GM12864 (cell line): ENCODE data around the gene PFDN6.

Experiments
- DNase-seq: peaks from one replicate; pipeline ENCODE4 v3.0.0-alpha.2; 2011; ENCODE audit warnings: low read depth
- H3K4me3 ChIP-seq: 2 replicates; pipeline ENCODE4 v1.5.1; 2011; ENCODE audit warnings: mild to moderate bottlenecking, low read depth, low read length, control low read depth
- TF ChIP-seq, protein P1 (sequence below): IDR thresholded peaks from 2 replicates; pipeline ENCODE4 v1.5.1; 2011; ENCODE audit warnings: low read depth, mild to moderate bottlenecking, moderate library complexity, low read length, control low read depth, inconsistent platforms; ENCODE audit errors: missing control alignments

The PFDN6 gene

DNA sequence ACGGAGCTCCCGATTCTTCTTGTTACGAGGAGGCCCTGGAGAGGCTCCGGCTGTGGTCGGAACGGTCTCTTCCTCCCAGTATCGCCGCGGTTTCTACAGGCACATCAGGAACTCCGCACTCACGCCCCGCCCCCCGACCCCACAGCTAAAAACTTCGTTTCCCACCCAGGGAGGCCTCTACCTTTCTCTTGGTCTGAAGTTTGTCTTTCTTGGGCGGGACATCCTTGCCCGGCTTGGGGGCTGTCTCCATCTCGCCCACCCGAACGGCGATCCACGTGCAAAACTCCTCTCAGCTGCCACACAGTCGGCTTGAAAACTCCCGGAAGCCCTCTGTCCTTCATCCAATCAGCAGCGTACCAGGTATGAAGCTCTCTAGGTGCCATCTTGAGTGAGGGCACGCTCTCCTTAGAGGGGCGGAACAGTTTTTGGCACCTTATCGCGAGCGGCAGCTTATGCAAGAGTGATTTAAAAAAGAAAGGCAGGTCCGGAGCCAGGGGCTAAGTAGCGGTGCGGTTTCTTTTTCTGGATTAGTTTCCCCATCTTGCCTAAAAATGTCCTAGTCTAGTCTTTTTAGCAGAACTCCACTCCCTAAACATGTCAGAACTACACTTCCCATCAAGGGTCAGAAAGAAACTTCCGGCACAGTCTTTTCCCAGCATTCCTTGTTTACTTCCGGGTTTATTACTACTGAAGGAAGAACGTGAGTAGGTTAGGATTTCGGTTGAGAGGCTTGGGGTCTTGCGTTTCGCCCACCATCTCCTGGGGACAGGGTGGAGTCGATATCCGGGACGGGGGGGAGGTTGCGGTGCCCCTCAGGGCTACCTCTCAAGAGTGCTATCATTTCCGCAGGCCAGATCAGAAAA, at the start of gene PFDN6, which contains the start of gene WDR46:
Gene PFDN6 (plus strand): TSS at position 681 of the 863 bp plus-strand sequence. CDS start 256 bp downstream, outside the sequence.
Gene WDR46 (minus strand): TSS at position 319 of the 863 bp plus-strand sequence. CDS start 69 bp downstream, at position 250.
- DNase-seq: peak; percentile 82
- TF ChIP-seq, protein P1, sequence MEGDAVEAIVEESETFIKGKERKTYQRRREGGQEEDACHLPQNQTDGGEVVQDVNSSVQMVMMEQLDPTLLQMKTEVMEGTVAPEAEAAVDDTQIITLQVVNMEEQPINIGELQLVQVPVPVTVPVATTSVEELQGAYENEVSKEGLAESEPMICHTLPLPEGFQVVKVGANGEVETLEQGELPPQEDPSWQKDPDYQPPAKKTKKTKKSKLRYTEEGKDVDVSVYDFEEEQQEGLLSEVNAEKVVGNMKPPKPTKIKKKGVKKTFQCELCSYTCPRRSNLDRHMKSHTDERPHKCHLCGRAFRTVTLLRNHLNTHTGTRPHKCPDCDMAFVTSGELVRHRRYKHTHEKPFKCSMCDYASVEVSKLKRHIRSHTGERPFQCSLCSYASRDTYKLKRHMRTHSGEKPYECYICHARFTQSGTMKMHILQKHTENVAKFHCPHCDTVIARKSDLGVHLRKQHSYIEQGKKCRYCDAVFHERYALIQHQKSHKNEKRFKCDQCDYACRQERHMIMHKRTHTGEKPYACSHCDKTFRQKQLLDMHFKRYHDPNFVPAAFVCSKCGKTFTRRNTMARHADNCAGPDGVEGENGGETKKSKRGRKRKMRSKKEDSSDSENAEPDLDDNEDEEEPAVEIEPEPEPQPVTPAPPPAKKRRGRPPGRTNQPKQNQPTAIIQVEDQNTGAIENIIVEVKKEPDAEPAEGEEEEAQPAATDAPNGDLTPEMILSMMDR: no peak
- H3K4me3 ChIP-seq: peak within 1 kb of the TSS; percentile 76

DNA sequence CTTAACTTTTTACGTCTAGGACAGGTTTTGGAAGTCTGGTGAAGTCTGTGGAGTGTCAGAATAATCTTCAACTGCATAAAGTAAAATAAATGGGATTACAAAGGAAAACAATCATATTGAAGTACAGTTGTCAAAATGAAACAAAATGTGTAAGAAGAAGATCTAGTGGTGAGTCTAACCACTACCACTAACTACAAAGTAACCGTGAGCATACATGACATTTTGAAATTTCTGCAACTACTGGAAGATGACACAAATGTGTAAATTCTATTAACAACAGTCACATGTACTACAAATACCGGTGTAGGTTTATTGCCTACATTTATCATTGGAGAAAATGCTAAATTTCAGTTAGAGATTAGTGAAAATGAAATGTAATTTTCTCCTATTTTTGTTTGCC, 47.4 kb upstream of the PFDN6 start:
- TF ChIP-seq, protein P1: no peak
- DNase-seq: no peak
- no peak overlapping the region for H3K4me3 ChIP-seq

DNA sequence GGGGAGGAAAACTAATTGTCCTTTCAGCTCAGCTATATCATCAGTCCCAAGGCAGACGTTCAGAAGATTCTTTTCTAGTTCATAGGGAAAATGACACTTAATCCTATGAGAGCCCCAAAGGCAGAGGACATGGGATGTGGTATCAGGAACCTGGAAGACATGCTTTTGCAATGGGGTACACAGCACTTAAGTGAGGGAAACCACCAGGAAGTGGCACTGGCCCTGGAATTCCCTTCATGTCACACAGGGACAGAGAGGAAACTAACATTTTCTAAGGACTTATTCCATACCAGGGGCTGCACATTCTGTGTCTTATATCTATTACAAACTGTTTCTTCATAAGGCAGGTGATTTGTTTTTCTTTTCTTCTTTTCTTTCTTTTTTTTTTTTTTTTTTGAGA, 45.9 kb upstream of the PFDN6 start:
- TF ChIP-seq, protein P1: no peak
- H3K4me3 ChIP-seq: no peak overlapping the region

DNA sequence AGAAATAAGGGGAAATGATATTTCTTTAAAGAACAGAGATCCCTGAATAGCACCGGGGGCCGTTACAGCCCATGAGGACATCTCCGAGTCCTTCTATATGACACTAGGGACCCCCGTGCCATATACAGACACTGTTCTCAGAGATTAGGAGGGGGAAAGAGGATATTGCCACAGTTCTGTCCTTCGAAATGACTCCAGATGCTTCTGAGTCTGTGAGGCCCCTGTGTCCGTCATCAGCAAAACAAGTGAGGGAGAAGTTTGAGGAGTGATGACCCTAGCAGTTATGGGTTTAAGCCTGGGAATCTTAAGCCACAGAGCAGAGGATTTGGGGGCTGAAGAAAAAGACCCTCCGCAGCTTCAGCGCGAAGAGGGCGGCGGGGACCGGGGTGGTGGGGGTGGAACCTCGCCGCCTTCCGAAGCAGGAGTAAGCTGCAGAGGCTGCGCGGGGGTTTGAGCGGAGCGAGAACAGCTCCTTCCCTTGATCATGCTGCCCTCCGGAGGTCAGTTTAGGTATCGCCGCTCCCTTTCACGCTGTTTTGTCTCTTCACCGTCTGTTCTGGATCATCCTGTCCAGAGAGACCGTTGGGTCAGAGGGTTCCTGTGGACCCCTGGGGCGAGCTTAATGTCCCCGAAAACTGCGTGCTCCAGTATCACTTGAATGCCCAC, 41.3 kb upstream of the PFDN6 start:
- TF ChIP-seq, protein P1: peak; percentile 99
- peak; percentile 72 for DNase-seq
- H3K4me3 ChIP-seq: peak overlapping the region; percentile 78

More for the DNA sequence above, 45.9 kb upstream of the PFDN6 start:
- no peak for DNase-seq

DNA sequence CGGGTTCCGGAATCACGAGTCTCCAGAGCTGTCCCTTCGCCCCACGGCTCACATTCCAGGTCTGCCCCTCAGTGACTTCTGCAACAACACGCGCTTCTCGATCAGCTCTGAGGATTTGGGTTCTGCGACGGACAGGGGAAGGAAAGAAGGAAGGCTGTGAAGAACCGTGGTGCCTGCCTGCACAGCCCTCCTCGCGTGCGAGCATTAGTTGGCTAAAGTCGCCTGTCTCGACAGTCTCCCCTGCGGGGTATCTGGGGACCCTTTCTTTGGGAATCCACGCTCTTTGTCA, 40.8 kb upstream of the PFDN6 start:
- peak overlapping the region; percentile 78 for H3K4me3 ChIP-seq
- no peak for DNase-seq
- TF ChIP-seq, protein P1: no peak

DNA sequence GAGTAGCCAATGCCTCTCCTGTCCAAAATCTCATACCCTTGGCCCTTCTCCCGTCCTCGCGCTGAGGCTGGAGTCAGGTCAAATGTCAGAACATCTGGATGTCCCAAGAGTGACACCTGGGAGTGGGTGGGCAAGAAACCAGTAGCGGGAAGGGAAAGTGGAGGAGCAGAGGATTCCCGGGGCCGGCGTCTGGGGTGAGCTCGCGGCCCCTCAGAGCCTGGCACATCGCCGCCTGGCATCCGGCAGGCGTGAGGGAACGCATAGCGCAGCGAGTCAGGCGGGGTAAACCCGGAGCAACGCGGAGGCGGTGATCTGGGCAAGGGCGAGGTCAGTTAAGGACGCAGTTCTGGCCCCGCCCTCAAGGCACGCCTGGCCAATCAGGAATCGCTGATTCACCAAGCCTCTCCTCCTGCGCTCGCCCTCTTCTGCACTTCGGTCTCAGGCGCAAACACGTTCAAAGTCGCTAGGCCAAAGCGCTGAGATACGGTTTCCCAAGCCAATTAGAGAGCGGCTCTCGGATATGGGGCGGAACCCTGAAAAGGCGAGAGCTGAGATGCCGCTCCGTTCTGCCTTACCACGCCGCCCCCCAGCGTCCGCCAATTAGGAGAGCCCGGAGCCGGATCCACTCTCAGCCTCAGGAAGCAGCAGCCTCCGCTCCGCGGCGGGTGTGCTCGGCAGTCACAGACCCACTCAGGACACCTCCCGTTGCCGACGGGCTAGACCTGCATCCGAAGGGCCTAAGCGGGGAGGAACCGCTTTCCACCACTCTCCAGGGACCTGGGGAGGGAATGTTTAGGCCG, 40.3 kb upstream of the PFDN6 start:
- TF ChIP-seq, protein P1: peak; percentile 8
- peak overlapping the region; percentile 78 for H3K4me3 ChIP-seq
- peak; percentile 99 for DNase-seq
